GM23338 (cell line): ENCODE measurements around the gene TULP1. TPM values are rescaled to one million over a fixed set of nuclear protein-coding genes. Genes with fewer than 3 reads are reported as not detected.
A peak's percentile ranks its signal among the peaks of the same experiment; 100 is the strongest.

Source experiments
- ATAC-seq: fragments of 200-7000 bp; cut with Tn5 transposase; 3 replicates; pipeline ENCODE4 v1.9.1; 2020
- DNase-seq: peaks from one replicate; pipeline ENCODE4 v3.0.0-alpha.2; 2015; ENCODE audit warnings: low spot score
- H2AFZ ChIP-seq: fragments of 200-600 bp; sonication (generic); 2 replicates; pipeline ENCODE4 v1.8.0; 2016; ENCODE audit warnings: antibody characterized with exemption, mild to moderate bottlenecking, moderate library complexity
- H3F3A ChIP-seq: fragments of 200-600 bp; sonication (generic); replicated peaks from 2 replicates; pipeline ENCODE4 v1.8.0; 2017; ENCODE audit warnings: antibody characterized with exemption, mixed run types, low read depth
- H3K27ac ChIP-seq: fragments of 200-600 bp; sonication (generic); 2 replicates; pipeline ENCODE4 v1.6.1; 2016; ENCODE audit warnings: low read depth
- H3K27me3 ChIP-seq: fragments of 200-600 bp; sonication (generic); 2 replicates; pipeline ENCODE4 v1.8.0; 2016; ENCODE audit warnings: mild to moderate bottlenecking, mixed run types, moderate library complexity; ENCODE audit not compliant: insufficient read depth
- H3K36me3 ChIP-seq: fragments of 200-600 bp; sonication (generic); 2 replicates; pipeline ENCODE4 v1.8.0; 2016; ENCODE audit warnings: mild to moderate bottlenecking; ENCODE audit not compliant: insufficient read depth
- H3K4me1 ChIP-seq: fragments of 200-600 bp; sonication (generic); 2 replicates; pipeline ENCODE4 v1.8.0; 2016; ENCODE audit warnings: mild to moderate bottlenecking, moderate library complexity; ENCODE audit not compliant: insufficient read depth
- H3K4me2 ChIP-seq: fragments of 200-600 bp; sonication (generic); 2 replicates; pipeline ENCODE4 v1.7.1; 2017; ENCODE audit warnings: mixed run types
- H3K4me3 ChIP-seq: fragments of 200-600 bp; sonication (generic); 2 replicates; pipeline ENCODE4 v1.6.1; 2016; ENCODE audit warnings: mixed run types
- H3K79me2 ChIP-seq: fragments of 200-600 bp; sonication (generic); replicated peaks from 2 replicates; pipeline ENCODE4 v1.8.0; 2017; ENCODE audit warnings: mild to moderate bottlenecking; ENCODE audit not compliant: insufficient read depth
- H3K9me2 ChIP-seq: fragments of 200-600 bp; sonication (generic); 2 replicates; pipeline ENCODE4 v1.8.0; 2017; ENCODE audit not compliant: insufficient read depth
- H4K20me1 ChIP-seq: fragments of 200-600 bp; sonication (generic); replicated peaks from 2 replicates; pipeline ENCODE4 v1.8.0; 2017; ENCODE audit warnings: mild to moderate bottlenecking; ENCODE audit not compliant: insufficient read depth
- H3K27ac Mint-ChIP-seq: 2 replicates; pipeline ENCODE4 v1.8.0; 2020; ENCODE audit warnings: inconsistent platforms, mild to moderate bottlenecking, moderate library complexity, mixed read lengths
- H3K27me3 Mint-ChIP-seq: 3 replicates; pipeline ENCODE4 v1.8.0; 2022; ENCODE audit warnings: low read depth, mild to moderate bottlenecking, moderate library complexity, mixed read lengths, inconsistent platforms; ENCODE audit not compliant: insufficient read depth, poor library complexity
- H3K36me3 Mint-ChIP-seq: 3 replicates; pipeline ENCODE4 v1.8.0; 2021; ENCODE audit warnings: low read depth, mild to moderate bottlenecking, inconsistent platforms, moderate library complexity, mixed read lengths
- H3K4me1 Mint-ChIP-seq: 3 replicates; pipeline ENCODE4 v1.8.0; 2020; ENCODE audit warnings: mild to moderate bottlenecking, inconsistent platforms, mixed read lengths
- H3K4me3 Mint-ChIP-seq: 3 replicates; pipeline ENCODE4 v1.8.0; 2021; ENCODE audit warnings: moderate library complexity, mild to moderate bottlenecking, inconsistent platforms, mixed read lengths
- H3K9me3 Mint-ChIP-seq: 3 replicates; pipeline ENCODE4 v1.8.0; 2020; ENCODE audit warnings: moderate library complexity, mild to moderate bottlenecking, inconsistent platforms, mixed read lengths
- CREB1 ChIP-seq: fragments of 250-450 bp; sonication (Bioruptor Pico); IDR thresholded peaks from 2 replicates; pipeline ENCODE4 v1.5.0; 2020; ENCODE audit warnings: low read depth, mild to moderate bottlenecking, moderate library complexity
- EZH2 ChIP-seq: fragments of 200-600 bp; sonication (generic); IDR thresholded peaks from one replicate; pipeline ENCODE4 v1.8.0; 2017; ENCODE audit warnings: antibody characterized with exemption, mild to moderate bottlenecking, low read depth; ENCODE audit not compliant: unreplicated experiment
- EZH2phosphoT487 ChIP-seq: fragments of 200-600 bp; sonication (generic); IDR thresholded peaks from one replicate; pipeline ENCODE4 v1.8.1; 2018; ENCODE audit warnings: antibody characterized with exemption; ENCODE audit not compliant: unreplicated experiment
- JUNB ChIP-seq: IDR thresholded peaks from one replicate; pipeline ENCODE4 v1.6.1; 2016; ENCODE audit warnings: antibody characterized with exemption; ENCODE audit not compliant: unreplicated experiment
- NANOG ChIP-seq: IDR thresholded peaks from 2 replicates; pipeline ENCODE4 v1.6.1; 2016; ENCODE audit warnings: antibody characterized with exemption, borderline replicate concordance
- POLR2AphosphoS5 ChIP-seq: IDR thresholded peaks from 2 replicates; pipeline ENCODE4 v1.6.1; 2016; ENCODE audit warnings: antibody characterized with exemption, low read depth
- STAT1 ChIP-seq: IDR thresholded peaks from one replicate; pipeline ENCODE4 v1.6.1; 2016; ENCODE audit warnings: antibody characterized with exemption; ENCODE audit not compliant: unreplicated experiment
- ZNF114 ChIP-seq: fragments of 250-450 bp; sonication (Bioruptor Pico); IDR thresholded peaks from 2 replicates; pipeline ENCODE4 v1.5.0; 2020; ENCODE audit warnings: mild to moderate bottlenecking, moderate library complexity
- ZNF331 ChIP-seq: fragments of 250-450 bp; sonication (Bioruptor Pico); IDR thresholded peaks from 2 replicates; pipeline ENCODE4 v1.5.0; 2020; ENCODE audit warnings: low read depth, mild to moderate bottlenecking, moderate library complexity
- polyA plus RNA-seq: library from polyadenylated mRNA; unstranded; fragments of >200 nt; fragmentation: Nextera tagmentation; extraction: Ambion mirVana; gene quantifications from 2 replicates; pipeline ENCODE4 v1.2.1, GENCODE V29; 2016
- total RNA-seq: library from RNA; depleted of rRNA; stranded (reverse); fragments of >200 nt; shearing (Covaris generic); gene quantifications from 2 replicates; pipeline ENCODE4 v1.2.3, GENCODE V29; 2014
- TF ChIP-seq, protein P1 (sequence below), 2 experiments: fragments of 200-600 bp in 1 of 2; sonication (generic) in 1 of 2; conservative IDR thresholded peaks; 2 replicates each; pipeline versions ENCODE4 v1.5.1 to v1.6.1; 2016 to 2017; ENCODE audit warnings: antibody characterized with exemption in 2 of 2, low read depth in 2 of 2, mild to moderate bottlenecking in 2 of 2, moderate library complexity in 1 of 2
- TF ChIP-seq, protein P2 (sequence below): IDR thresholded peaks from one replicate; pipeline ENCODE4 v1.6.1; 2018; ENCODE audit warnings: antibody characterized with exemption; ENCODE audit not compliant: unreplicated experiment
- TF ChIP-seq, protein P3 (sequence below): IDR thresholded peaks from 2 replicates; pipeline ENCODE4 v1.6.1; 2016; ENCODE audit warnings: antibody characterized with exemption
- TF ChIP-seq, protein P4 (sequence below): fragments of 250-450 bp; sonication (Bioruptor Pico); IDR thresholded peaks from 2 replicates; pipeline ENCODE4 v1.5.0; 2020; ENCODE audit warnings: mild to moderate bottlenecking, moderate library complexity

Gene TULP1
- total and polyA plus RNA-seq, 2 experiments from 2014 or later, result 3.0 to 3.8 TPM

DNA sequence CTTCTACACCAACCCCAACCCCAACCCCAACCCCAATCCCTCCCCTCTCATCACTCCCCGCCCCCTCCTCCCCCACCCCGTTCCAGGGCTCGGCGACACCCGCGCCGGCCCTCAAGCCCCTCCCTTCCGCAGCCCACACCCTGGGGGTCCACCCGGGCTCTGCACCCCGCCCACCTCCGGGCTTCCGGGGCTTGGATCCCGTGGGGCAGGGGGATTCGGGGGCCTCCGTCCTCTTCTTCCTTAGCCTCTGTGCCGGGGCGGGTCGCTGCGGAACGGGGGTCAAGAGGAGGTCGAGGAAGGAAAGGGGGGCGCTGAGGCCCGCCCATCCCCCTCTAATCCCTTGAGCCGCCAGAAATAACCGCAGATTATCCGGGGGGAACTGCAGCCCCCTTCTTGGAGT lies 690 bp downstream of the TULP1 start:
- Histone ChIP-seq H3K79me2 (no peaks in the 10 kb centered on the region), H3K27ac (no peak overlapping the region), H3K4me3 (peak overlapping the region; percentile 65), H3K27me3 (peaks cover 25% of the 10 kb centered on the region), H3F3A (no peaks in the 10 kb centered on the region), H3K4me2 (peak overlapping the region; percentile 93), H2AFZ (peak overlapping the region; percentile 85), H3K4me1 (peaks cover 36% of the 10 kb centered on the region), H3K9me2 (no peaks in the 10 kb centered on the region), H3K36me3 (no peaks in the 10 kb centered on the region), H4K20me1 (no peaks in the 10 kb centered on the region)
- H3K27ac Mint-ChIP-seq, result no peak overlapping the region
- H3K36me3 Mint-ChIP-seq, result no peaks in the 10 kb centered on the region
- TF ChIP-seq EZH2 (no peak), NANOG (no peak), STAT1 (no peak), ZNF331 (CRISPR knock-in tag) (no peak), CREB1 (no peak), POLR2AphosphoS5 (no peak), EZH2phosphoT487 (no peak), JUNB (no peak), ZNF114 (CRISPR knock-in tag) (no peak)
- TF ChIP-seq, protein P1, sequence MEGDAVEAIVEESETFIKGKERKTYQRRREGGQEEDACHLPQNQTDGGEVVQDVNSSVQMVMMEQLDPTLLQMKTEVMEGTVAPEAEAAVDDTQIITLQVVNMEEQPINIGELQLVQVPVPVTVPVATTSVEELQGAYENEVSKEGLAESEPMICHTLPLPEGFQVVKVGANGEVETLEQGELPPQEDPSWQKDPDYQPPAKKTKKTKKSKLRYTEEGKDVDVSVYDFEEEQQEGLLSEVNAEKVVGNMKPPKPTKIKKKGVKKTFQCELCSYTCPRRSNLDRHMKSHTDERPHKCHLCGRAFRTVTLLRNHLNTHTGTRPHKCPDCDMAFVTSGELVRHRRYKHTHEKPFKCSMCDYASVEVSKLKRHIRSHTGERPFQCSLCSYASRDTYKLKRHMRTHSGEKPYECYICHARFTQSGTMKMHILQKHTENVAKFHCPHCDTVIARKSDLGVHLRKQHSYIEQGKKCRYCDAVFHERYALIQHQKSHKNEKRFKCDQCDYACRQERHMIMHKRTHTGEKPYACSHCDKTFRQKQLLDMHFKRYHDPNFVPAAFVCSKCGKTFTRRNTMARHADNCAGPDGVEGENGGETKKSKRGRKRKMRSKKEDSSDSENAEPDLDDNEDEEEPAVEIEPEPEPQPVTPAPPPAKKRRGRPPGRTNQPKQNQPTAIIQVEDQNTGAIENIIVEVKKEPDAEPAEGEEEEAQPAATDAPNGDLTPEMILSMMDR (conservative IDR thresholded peaks at IDR 0.05; ENCODE audit: low read depth in 2 of 2), result no peak
- TF ChIP-seq, protein P2, sequence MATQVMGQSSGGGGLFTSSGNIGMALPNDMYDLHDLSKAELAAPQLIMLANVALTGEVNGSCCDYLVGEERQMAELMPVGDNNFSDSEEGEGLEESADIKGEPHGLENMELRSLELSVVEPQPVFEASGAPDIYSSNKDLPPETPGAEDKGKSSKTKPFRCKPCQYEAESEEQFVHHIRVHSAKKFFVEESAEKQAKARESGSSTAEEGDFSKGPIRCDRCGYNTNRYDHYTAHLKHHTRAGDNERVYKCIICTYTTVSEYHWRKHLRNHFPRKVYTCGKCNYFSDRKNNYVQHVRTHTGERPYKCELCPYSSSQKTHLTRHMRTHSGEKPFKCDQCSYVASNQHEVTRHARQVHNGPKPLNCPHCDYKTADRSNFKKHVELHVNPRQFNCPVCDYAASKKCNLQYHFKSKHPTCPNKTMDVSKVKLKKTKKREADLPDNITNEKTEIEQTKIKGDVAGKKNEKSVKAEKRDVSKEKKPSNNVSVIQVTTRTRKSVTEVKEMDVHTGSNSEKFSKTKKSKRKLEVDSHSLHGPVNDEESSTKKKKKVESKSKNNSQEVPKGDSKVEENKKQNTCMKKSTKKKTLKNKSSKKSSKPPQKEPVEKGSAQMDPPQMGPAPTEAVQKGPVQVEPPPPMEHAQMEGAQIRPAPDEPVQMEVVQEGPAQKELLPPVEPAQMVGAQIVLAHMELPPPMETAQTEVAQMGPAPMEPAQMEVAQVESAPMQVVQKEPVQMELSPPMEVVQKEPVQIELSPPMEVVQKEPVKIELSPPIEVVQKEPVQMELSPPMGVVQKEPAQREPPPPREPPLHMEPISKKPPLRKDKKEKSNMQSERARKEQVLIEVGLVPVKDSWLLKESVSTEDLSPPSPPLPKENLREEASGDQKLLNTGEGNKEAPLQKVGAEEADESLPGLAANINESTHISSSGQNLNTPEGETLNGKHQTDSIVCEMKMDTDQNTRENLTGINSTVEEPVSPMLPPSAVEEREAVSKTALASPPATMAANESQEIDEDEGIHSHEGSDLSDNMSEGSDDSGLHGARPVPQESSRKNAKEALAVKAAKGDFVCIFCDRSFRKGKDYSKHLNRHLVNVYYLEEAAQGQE, result no peak
- TF ChIP-seq, protein P3, sequence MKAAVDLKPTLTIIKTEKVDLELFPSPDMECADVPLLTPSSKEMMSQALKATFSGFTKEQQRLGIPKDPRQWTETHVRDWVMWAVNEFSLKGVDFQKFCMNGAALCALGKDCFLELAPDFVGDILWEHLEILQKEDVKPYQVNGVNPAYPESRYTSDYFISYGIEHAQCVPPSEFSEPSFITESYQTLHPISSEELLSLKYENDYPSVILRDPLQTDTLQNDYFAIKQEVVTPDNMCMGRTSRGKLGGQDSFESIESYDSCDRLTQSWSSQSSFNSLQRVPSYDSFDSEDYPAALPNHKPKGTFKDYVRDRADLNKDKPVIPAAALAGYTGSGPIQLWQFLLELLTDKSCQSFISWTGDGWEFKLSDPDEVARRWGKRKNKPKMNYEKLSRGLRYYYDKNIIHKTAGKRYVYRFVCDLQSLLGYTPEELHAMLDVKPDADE, result no peak
- TF ChIP-seq, protein P4, sequence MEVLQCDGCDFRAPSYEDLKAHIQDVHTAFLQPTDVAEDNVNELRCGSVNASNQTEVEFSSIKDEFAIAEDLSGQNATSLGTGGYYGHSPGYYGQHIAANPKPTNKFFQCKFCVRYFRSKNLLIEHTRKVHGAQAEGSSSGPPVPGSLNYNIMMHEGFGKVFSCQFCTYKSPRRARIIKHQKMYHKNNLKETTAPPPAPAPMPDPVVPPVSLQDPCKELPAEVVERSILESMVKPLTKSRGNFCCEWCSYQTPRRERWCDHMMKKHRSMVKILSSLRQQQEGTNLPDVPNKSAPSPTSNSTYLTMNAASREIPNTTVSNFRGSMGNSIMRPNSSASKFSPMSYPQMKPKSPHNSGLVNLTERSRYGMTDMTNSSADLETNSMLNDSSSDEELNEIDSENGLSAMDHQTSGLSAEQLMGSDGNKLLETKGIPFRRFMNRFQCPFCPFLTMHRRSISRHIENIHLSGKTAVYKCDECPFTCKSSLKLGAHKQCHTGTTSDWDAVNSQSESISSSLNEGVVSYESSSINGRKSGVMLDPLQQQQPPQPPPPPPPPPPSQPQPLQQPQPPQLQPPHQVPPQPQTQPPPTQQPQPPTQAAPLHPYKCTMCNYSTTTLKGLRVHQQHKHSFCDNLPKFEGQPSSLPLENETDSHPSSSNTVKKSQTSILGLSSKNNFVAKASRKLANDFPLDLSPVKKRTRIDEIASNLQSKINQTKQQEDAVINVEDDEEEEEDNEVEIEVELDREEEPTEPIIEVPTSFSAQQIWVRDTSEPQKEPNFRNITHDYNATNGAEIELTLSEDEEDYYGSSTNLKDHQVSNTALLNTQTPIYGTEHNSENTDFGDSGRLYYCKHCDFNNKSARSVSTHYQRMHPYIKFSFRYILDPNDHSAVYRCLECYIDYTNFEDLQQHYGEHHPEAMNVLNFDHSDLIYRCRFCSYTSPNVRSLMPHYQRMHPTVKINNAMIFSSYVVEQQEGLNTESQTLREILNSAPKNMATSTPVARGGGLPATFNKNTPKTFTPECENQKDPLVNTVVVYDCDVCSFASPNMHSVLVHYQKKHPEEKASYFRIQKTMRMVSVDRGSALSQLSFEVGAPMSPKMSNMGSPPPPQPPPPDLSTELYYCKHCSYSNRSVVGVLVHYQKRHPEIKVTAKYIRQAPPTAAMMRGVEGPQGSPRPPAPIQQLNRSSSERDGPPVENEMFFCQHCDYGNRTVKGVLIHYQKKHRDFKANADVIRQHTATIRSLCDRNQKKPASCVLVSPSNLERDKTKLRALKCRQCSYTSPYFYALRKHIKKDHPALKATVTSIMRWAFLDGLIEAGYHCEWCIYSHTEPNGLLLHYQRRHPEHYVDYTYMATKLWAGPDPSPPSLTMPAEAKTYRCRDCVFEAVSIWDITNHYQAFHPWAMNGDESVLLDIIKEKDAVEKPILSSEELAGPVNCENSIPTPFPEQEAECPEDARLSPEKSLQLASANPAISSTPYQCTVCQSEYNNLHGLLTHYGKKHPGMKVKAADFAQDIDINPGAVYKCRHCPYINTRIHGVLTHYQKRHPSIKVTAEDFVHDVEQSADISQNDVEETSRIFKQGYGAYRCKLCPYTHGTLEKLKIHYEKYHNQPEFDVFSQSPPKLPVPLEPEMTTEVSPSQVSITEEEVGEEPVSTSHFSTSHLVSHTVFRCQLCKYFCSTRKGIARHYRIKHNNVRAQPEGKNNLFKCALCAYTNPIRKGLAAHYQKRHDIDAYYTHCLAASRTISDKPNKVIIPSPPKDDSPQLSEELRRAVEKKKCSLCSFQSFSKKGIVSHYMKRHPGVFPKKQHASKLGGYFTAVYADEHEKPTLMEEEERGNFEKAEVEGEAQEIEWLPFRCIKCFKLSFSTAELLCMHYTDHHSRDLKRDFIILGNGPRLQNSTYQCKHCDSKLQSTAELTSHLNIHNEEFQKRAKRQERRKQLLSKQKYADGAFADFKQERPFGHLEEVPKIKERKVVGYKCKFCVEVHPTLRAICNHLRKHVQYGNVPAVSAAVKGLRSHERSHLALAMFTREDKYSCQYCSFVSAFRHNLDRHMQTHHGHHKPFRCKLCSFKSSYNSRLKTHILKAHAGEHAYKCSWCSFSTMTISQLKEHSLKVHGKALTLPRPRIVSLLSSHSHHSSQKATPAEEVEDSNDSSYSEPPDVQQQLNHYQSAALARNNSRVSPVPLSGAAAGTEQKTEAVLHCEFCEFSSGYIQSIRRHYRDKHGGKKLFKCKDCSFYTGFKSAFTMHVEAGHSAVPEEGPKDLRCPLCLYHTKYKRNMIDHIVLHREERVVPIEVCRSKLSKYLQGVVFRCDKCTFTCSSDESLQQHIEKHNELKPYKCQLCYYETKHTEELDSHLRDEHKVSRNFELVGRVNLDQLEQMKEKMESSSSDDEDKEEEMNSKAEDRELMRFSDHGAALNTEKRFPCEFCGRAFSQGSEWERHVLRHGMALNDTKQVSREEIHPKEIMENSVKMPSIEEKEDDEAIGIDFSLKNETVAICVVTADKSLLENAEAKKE, result no peak
- no peaks in the 10 kb centered on the region for H3K9me3 Mint-ChIP-seq
- peak; percentile 39 for DNase-seq
- ATAC-seq, result peak; percentile 35
- H3K4me3 Mint-ChIP-seq, result peak overlapping the region; percentile 67
- peaks cover 20% of the 10 kb centered on the region for H3K27me3 Mint-ChIP-seq
- peaks cover 45% of the 10 kb centered on the region for H3K4me1 Mint-ChIP-seq
